Cardiac muscle cell (in vitro differentiated cells and primary cell): ENCODE data around the gene SLC25A39. TPM values are rescaled to one million over a fixed set of nuclear protein-coding genes. Genes with fewer than 3 reads are reported as not detected.

Source experiments
- DNase-seq, 2 donors: peaks; one replicate each; pipeline versions ENCODE4 v3.0.0 to v3.0.0-alpha.2; 2010 to 2017; ENCODE audit warnings: low read depth in 1 of 2, low spot score in 1 of 2
- H3K27ac ChIP-seq: fragments of 200-600 bp; sonication (generic); 2 replicates; pipeline ENCODE4 v1.5.1; 2016
- H3K27me3 ChIP-seq: fragments of 200-600 bp; sonication (generic); 2 replicates; pipeline ENCODE4 v1.6.0; 2016; ENCODE audit warnings: control low read depth
- H3K36me3 ChIP-seq: fragments of 200-600 bp; sonication (generic); 2 replicates; pipeline ENCODE4 v1.5.1; 2016; ENCODE audit warnings: control low read depth
- H3K4me1 ChIP-seq: fragments of 200-600 bp; sonication (generic); 2 replicates; pipeline ENCODE4 v1.8.1; 2017; ENCODE audit warnings: low read depth, mild to moderate bottlenecking, mixed run types
- H3K4me3 ChIP-seq: fragments of 200-600 bp; sonication (generic); 2 replicates; pipeline ENCODE4 v1.5.1; 2016; ENCODE audit warnings: mild to moderate bottlenecking
- H3K9me3 ChIP-seq: fragments of 200-600 bp; sonication (generic); 2 replicates; pipeline ENCODE4 v1.5.1; 2017; ENCODE audit warnings: low read depth, mild to moderate bottlenecking, control low read depth
- CTCF ChIP-seq: IDR thresholded peaks from 2 replicates; pipeline ENCODE4 v1.5.1; 2012; ENCODE audit warnings: low read depth, mild to moderate bottlenecking, low read length
- polyA plus RNA-seq: library from polyadenylated mRNA; unstranded; fragments of >200 nt; fragmentation: Nextera tagmentation; extraction: Ambion mirVana; gene quantifications from 2 replicates; pipeline ENCODE4 v1.2.1, GENCODE V29; 2016
- total RNA-seq: library from RNA; depleted of rRNA; stranded (reverse); fragments of >200 nt; gene quantifications from 2 replicates; pipeline ENCODE4 v1.2.3, GENCODE V29; 2016

Gene SLC25A39
- total and polyA plus RNA-seq, 2 experiments from 2014 or later, result 228 to 284 TPM

GRCh38 chr17:44279346-44279665 lies 45.3 kb downstream of the SLC25A39 start:
- Histone ChIP-seq H3K36me3 (no peaks in the 10 kb centered on the region), H3K27ac (no peak overlapping the region), H3K27me3 (no peaks in the 10 kb centered on the region), H3K4me3 (no peak overlapping the region), H3K9me3 (no peaks in the 10 kb centered on the region), H3K4me1 (no peaks in the 10 kb centered on the region)
- TF ChIP-seq CTCF, result no peak
- DNase-seq, result no peak

- Histone ChIP-seq H3K9me3 (no peaks in the 10 kb centered on the region), H3K4me1 (no peaks in the 10 kb centered on the region), H3K27ac (no peak overlapping the region), H3K27me3 (no peaks in the 10 kb centered on the region), H3K4me3 (no peak overlapping the region), H3K36me3 (no peaks in the 10 kb centered on the region)
- no peak for TF ChIP-seq CTCF
- DNase-seq, result no peak
These were observed 46.6 kb downstream of the SLC25A39 start for GRCh38 chr17:44277976-44278375.

GRCh38 chr17:44273607-44274006 lies 51.0 kb downstream of the SLC25A39 start:
- no peak overlapping the region for H3K4me3 ChIP-seq
- no peak for DNase-seq
- no peak overlapping the region for H3K27ac ChIP-seq
- no peaks in the 10 kb centered on the region for H3K27me3 ChIP-seq
- no peaks in the 10 kb centered on the region for H3K9me3 ChIP-seq
- H3K4me1 ChIP-seq, result no peaks in the 10 kb centered on the region
- no peak for TF ChIP-seq CTCF
- H3K36me3 ChIP-seq, result no peaks in the 10 kb centered on the region

- DNase-seq, result no peak
- Histone ChIP-seq H3K36me3 (no peaks in the 10 kb centered on the region), H3K27me3 (no peaks in the 10 kb centered on the region), H3K4me3 (no peak overlapping the region), H3K9me3 (no peaks in the 10 kb centered on the region), H3K27ac (no peak overlapping the region), H3K4me1 (no peaks in the 10 kb centered on the region)
- no peak for TF ChIP-seq CTCF
These were observed 51.7 kb downstream of the SLC25A39 start for GRCh38 chr17:44272954-44273353.

- no peaks in the 10 kb centered on the region for H3K4me1 ChIP-seq
- DNase-seq, result no peak
- H3K27me3 ChIP-seq, result no peaks in the 10 kb centered on the region
- no peak overlapping the region for H3K4me3 ChIP-seq
- no peaks in the 10 kb centered on the region for H3K36me3 ChIP-seq
- TF ChIP-seq CTCF, result no peak
- H3K9me3 ChIP-seq, result no peaks in the 10 kb centered on the region
- no peak overlapping the region for H3K27ac ChIP-seq
These were observed 52.2 kb downstream of the SLC25A39 start for GRCh38 chr17:44272321-44272951.

Other genes starting within 250 kb of the SLC25A39 start
- gene HDAC5, start 201.2 kb downstream of the SLC25A39 start, total RNA-seq, result 164 and 300 TPM in 2 replicates
- gene HDAC5, start 201.2 kb downstream of the SLC25A39 start, polyA plus RNA-seq, result 94.1 and 209 TPM in 2 replicates
- gene HROB, start 182.9 kb downstream of the SLC25A39 start, total RNA-seq, result 3.6 and 9.6 TPM in 2 replicates
- 7.8 and 15.6 TPM in 2 replicates for gene HROB, start 182.9 kb downstream of the SLC25A39 start, polyA plus RNA-seq
- gene ASB16, start 154.1 kb downstream of the SLC25A39 start, total RNA-seq, result 3.1 and 6.4 TPM in 2 replicates
- gene ASB16, start 154.1 kb downstream of the SLC25A39 start, polyA plus RNA-seq, result 5.5 and 6.4 TPM in 2 replicates
- 31.3 and 43.9 TPM in 2 replicates for gene TMUB2, start 137.9 kb downstream of the SLC25A39 start, total RNA-seq
- gene TMUB2, start 137.9 kb downstream of the SLC25A39 start, polyA plus RNA-seq, result 40.5 and 50.7 TPM in 2 replicates
- 79.0 and 91.0 TPM in 2 replicates for gene ATXN7L3, start 124.9 kb downstream of the SLC25A39 start, total RNA-seq
- 24.7 and 31.4 TPM in 2 replicates for gene ATXN7L3, start 124.9 kb downstream of the SLC25A39 start, polyA plus RNA-seq
- 70.6 and 75.0 TPM in 2 replicates for gene UBTF, start 105.1 kb downstream of the SLC25A39 start, total RNA-seq
- 51.1 and 52.1 TPM in 2 replicates for gene UBTF, start 105.1 kb downstream of the SLC25A39 start, polyA plus RNA-seq
- gene SLC4A1, start 56.7 kb downstream of the SLC25A39 start, total RNA-seq, result not detected in 2 replicates
- gene SLC4A1, start 56.7 kb downstream of the SLC25A39 start, polyA plus RNA-seq, result not detected in 2 replicates
- 2.3 and 5.8 TPM in 2 replicates for gene RUNDC3A, start 16.2 kb downstream of the SLC25A39 start, total RNA-seq
- gene RUNDC3A, start 16.2 kb downstream of the SLC25A39 start, polyA plus RNA-seq, result 0.99 and 1.9 TPM in 2 replicates
- gene GRN, start 20.5 kb upstream of the SLC25A39 start, total RNA-seq, result 274 and 275 TPM in 2 replicates
- 353 and 377 TPM in 2 replicates for gene GRN, start 20.5 kb upstream of the SLC25A39 start, polyA plus RNA-seq
- gene FAM171A2, start 39.0 kb upstream of the SLC25A39 start, total RNA-seq, result 45.1 and 49.5 TPM in 2 replicates
- gene FAM171A2, start 39.0 kb upstream of the SLC25A39 start, polyA plus RNA-seq, result 38.6 and 43.2 TPM in 2 replicates
- gene ITGA2B, start 64.8 kb upstream of the SLC25A39 start, total RNA-seq, result 2.0 and 11.0 TPM in 2 replicates
- 0.56 and 6.7 TPM in 2 replicates for gene ITGA2B, start 64.8 kb upstream of the SLC25A39 start, polyA plus RNA-seq
- 22.7 and 34.7 TPM in 2 replicates for gene GPATCH8, start 178.6 kb upstream of the SLC25A39 start, total RNA-seq
- 38.7 and 47.6 TPM in 2 replicates for gene GPATCH8, start 178.6 kb upstream of the SLC25A39 start, polyA plus RNA-seq
- gene FZD2, start 232.7 kb upstream of the SLC25A39 start, total RNA-seq, result 47.1 and 47.4 TPM in 2 replicates
- 51.5 and 63.4 TPM in 2 replicates for gene FZD2, start 232.7 kb upstream of the SLC25A39 start, polyA plus RNA-seq